Endothelial cell of umbilical vein (primary cell): ENCODE measurements around the gene IVD. TPM values are rescaled to one million over a fixed set of nuclear protein-coding genes. Genes with fewer than 3 reads are reported as not detected.

Experiments used
- BruUV-seq: library from RNA; stranded (reverse); fragments of 400-500 nt; replicated peaks from 2 replicates; lab custom pipeline; 2021; lab: Mats Ljungman, UMichigan
- CTCF ChIA-PET: fragments of 300-600, 350-600 bp; sonication (Branson Sonifier 250); formaldehyde crosslinking; loops from one replicate; lab custom pipeline; 2021; ENCODE audit warnings: antibody characterized with exemption, inconsistent platforms; lab: Charles Lee
- POLR2A ChIA-PET: fragments of 300-600, 350-600 bp; sonication (Branson Sonifier 250); formaldehyde crosslinking; loops from one replicate; lab custom pipeline; 2021; ENCODE audit warnings: antibody characterized with exemption, inconsistent platforms; lab: Charles Lee
- DNase-seq: peaks from one replicate; pipeline ENCODE4 v3.0.0-alpha.2; 2011; ENCODE audit warnings: low read depth, low spot score
- FAIRE-seq: peaks from 2 replicates; lab custom pipeline; 2011; peaks lifted over from hg19 to GRCh38; lab: Jason Lieb, UNC
- H2AFZ ChIP-seq: 2 replicates; pipeline ENCODE4 v1.6.0; 2012; ENCODE audit warnings: low read depth, low read length, control low read depth, inconsistent platforms
- H3K27ac ChIP-seq: 2 replicates; pipeline ENCODE4 v1.5.1; 2011; ENCODE audit warnings: low read depth, mild to moderate bottlenecking, control low read depth, low read length, moderate library complexity; ENCODE audit not compliant: insufficient read depth
- H3K27me3 ChIP-seq, 2 experiments: 2 replicates each; pipeline versions ENCODE4 v1.6.0 to v1.6.1; 2011; ENCODE audit warnings: low read length in 2 of 2, mixed read lengths in 1 of 2; ENCODE audit not compliant: control insufficient read depth in 2 of 2, insufficient read depth in 2 of 2
- H3K36me3 ChIP-seq, 2 experiments: 2 replicates in 1 of 2; 3 replicates in 1 of 2; pipeline ENCODE4 v1.5.1; 2011; ENCODE audit warnings: low read length in 2 of 2, mild to moderate bottlenecking in 1 of 2, moderate library complexity in 1 of 2; ENCODE audit not compliant: control insufficient read depth in 2 of 2, insufficient read depth in 2 of 2; ENCODE audit errors: extremely low read depth in 1 of 2
- H3K4me1 ChIP-seq: 3 replicates; pipeline ENCODE4 v1.5.1; 2011; ENCODE audit warnings: mild to moderate bottlenecking, low read length; ENCODE audit not compliant: control insufficient read depth, insufficient read depth; ENCODE audit errors: extremely low read depth
- H3K4me2 ChIP-seq: 2 replicates; pipeline ENCODE4 v1.6.1; 2011; ENCODE audit warnings: low read length, control low read depth, mixed read lengths; ENCODE audit not compliant: insufficient read depth
- H3K4me3 ChIP-seq, 3 experiments: fragments of 200-600 bp in 1 of 3; sonication (generic), shearing (Covaris generic) in 1 of 3; replicated peaks in 1 of 3; 2 replicates each; pipeline ENCODE4 v1.5.1; 2011 to 2016; ENCODE audit warnings: control low read depth in 3 of 3, low read length in 3 of 3, mild to moderate bottlenecking in 2 of 3, inconsistent platforms in 1 of 3, low read depth in 1 of 3, moderate library complexity in 1 of 3; ENCODE audit not compliant: insufficient read depth in 1 of 3
- H3K79me2 ChIP-seq: 2 replicates; pipeline ENCODE4 v1.6.0; 2012; ENCODE audit warnings: low read length, inconsistent platforms; ENCODE audit not compliant: control insufficient read depth, insufficient read depth
- H3K9ac ChIP-seq: replicated peaks from 2 replicates; pipeline ENCODE3; 2011; ENCODE audit warnings: low read length, control low read depth; ENCODE audit not compliant: insufficient read depth; ENCODE audit errors: extremely low read depth
- H3K9me1 ChIP-seq: replicated peaks from 3 replicates; pipeline ENCODE4 v1.6.0; 2011; ENCODE audit warnings: mild to moderate bottlenecking, low read length; ENCODE audit not compliant: control insufficient read depth, insufficient read depth; ENCODE audit errors: extremely low read depth
- H3K9me3 ChIP-seq: replicated peaks from 2 replicates; pipeline ENCODE4 v1.5.1; 2012; ENCODE audit warnings: low read length, inconsistent platforms; ENCODE audit not compliant: control insufficient read depth, insufficient read depth
- H4K20me1 ChIP-seq: replicated peaks from 2 replicates; pipeline ENCODE3; 2011; ENCODE audit warnings: mild to moderate bottlenecking, low read length; ENCODE audit not compliant: control insufficient read depth, insufficient read depth; ENCODE audit errors: extremely low read depth
- EZH2 ChIP-seq: IDR thresholded peaks from 2 replicates; pipeline ENCODE4 v1.6.1; 2012; ENCODE audit warnings: borderline replicate concordance, low read depth, mild to moderate bottlenecking, moderate library complexity, low read length, inconsistent platforms; ENCODE audit not compliant: severe bottlenecking
- MAX ChIP-seq: IDR thresholded peaks from 2 replicates; pipeline ENCODE4 v1.6.1; 2011; ENCODE audit not compliant: insufficient read depth, insufficient read length
- MYC ChIP-seq: IDR thresholded peaks from one replicate; pipeline ENCODE4 v1.6.1; 2011; ENCODE audit warnings: mild to moderate bottlenecking, low read depth, low read length
- POLR2A ChIP-seq: IDR thresholded peaks from 2 replicates; pipeline ENCODE4 v1.6.1; 2012; ENCODE audit warnings: low read depth, mild to moderate bottlenecking, control low read depth, low read length
- POLR2AphosphoS5 ChIP-seq: IDR thresholded peaks from 2 replicates; pipeline ENCODE4 v1.6.1; 2012; ENCODE audit warnings: low read depth, mild to moderate bottlenecking, control low read depth, low read length, moderate library complexity; ENCODE audit not compliant: insufficient read depth
- dilution Hi-C: fragments of 300-500 bp; cut with MboI; formaldehyde crosslinking; loops from one replicate; pipeline ENCODE4 v1.15.0; 2019; ENCODE audit warnings: low sequenced_read_pairs; ENCODE audit not compliant: extremely low pct_ligation_motif_present
- intact Hi-C: fragments of 100-400 bp; cut with micrococcal nuclease; formaldehyde crosslinking; loops from one replicate; pipeline ENCODE4 v1.10.0; 2022
- polyA plus RNA-seq, 4 experiments: library from polyadenylated mRNA; depleted of rRNA in 3 of 4; stranded (reverse) in 3 of 4; unstranded in 1 of 4; fragments of >200 nt; gene quantifications; 2 replicates each; pipeline versions ENCODE4 v1.2.1 to v1.2.3, GENCODE V29; 2011 to 2012; ENCODE audit warnings: missing spikeins in 1 of 4
- total RNA-seq: library from RNA; stranded (reverse); gene quantifications from 2 replicates; pipeline ENCODE4 v1.2.3, GENCODE V29; 2021
- TF ChIP-seq, protein P1 (sequence below), 2 donors: IDR thresholded peaks; 1 replicate in 1 of 2; 2 replicates in 1 of 2; pipeline ENCODE4 v1.5.1; 2011; ENCODE audit warnings: low read length in 2 of 2, mild to moderate bottlenecking in 2 of 2, moderate library complexity in 2 of 2, control low read depth in 1 of 2, inconsistent platforms in 1 of 2, low read depth in 1 of 2; ENCODE audit not compliant: insufficient read depth in 1 of 2; ENCODE audit errors: extremely low read depth in 1 of 2

IVD gene
- total and polyA plus RNA-seq, 2 donors (not counting 3 experiments of a cell fraction or from before 2014, with no cell fraction given): 34.1 to 62.5 TPM

GRCh38 chr15:40454904-40455391 is 49.4 kb downstream of the IVD start:
- H3K27ac ChIP-seq: no peak overlapping the region
- H2AFZ ChIP-seq: no peak overlapping the region
- dilution Hi-C loops: no loop called here
- intact Hi-C loops: no loop called here
- peaks cover 3% of the 10 kb centered on the region for H4K20me1 ChIP-seq
- no peaks in the 10 kb centered on the region for H3K9me1 ChIP-seq
- H3K4me3 ChIP-seq: no peak overlapping the region
- H3K4me2 ChIP-seq: no peak overlapping the region
- H3K9me3 ChIP-seq: no peaks in the 10 kb centered on the region
- no TSS peak for BruUV-seq
- FAIRE-seq (no peak), DNase-seq (no peak)
- no peaks in the 10 kb centered on the region for H3K27me3 ChIP-seq
- POLR2A ChIA-PET: interaction anchor here (0.6 kb wide), 1 partner anchor 380 kb away, joined by 7 read pairs; no protein-coding TSS in a partner anchor
- CTCF ChIA-PET: interaction anchor here (1.2 to 1.5 kb wide), 4 partner anchors 9 to 50 kb away, joined by 3 to 5 read pairs (median 4); partner anchors contain the start of gene BAHD1
- peaks cover 13% of the 10 kb centered on the region for H3K79me2 ChIP-seq
- H3K4me1 ChIP-seq: no peaks in the 10 kb centered on the region
- no peak overlapping the region for H3K9ac ChIP-seq
- TF ChIP-seq EZH2 (no peak), POLR2A (no peak), MYC (no peak), POLR2AphosphoS5 (no peak), MAX (no peak)
- TF ChIP-seq, protein P1, sequence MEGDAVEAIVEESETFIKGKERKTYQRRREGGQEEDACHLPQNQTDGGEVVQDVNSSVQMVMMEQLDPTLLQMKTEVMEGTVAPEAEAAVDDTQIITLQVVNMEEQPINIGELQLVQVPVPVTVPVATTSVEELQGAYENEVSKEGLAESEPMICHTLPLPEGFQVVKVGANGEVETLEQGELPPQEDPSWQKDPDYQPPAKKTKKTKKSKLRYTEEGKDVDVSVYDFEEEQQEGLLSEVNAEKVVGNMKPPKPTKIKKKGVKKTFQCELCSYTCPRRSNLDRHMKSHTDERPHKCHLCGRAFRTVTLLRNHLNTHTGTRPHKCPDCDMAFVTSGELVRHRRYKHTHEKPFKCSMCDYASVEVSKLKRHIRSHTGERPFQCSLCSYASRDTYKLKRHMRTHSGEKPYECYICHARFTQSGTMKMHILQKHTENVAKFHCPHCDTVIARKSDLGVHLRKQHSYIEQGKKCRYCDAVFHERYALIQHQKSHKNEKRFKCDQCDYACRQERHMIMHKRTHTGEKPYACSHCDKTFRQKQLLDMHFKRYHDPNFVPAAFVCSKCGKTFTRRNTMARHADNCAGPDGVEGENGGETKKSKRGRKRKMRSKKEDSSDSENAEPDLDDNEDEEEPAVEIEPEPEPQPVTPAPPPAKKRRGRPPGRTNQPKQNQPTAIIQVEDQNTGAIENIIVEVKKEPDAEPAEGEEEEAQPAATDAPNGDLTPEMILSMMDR (IDR thresholded peaks at IDR 0.05; ENCODE audit: extremely low read depth in 1 of 2, insufficient read depth in 1 of 2, low read depth in 1 of 2, low read length in 2 of 2): no peak
- peaks cover 0 to 10% of the 10 kb centered on the region in 2 experiments for H3K36me3 ChIP-seq
